Activated CD8-positive, alpha-beta memory T cell treated with anti-CD3 and anti-CD28 coated beads, Interleukin-2, amount 50 U/mL, for 24 hours (primary cell): ENCODE results near the gene CRYBG1.

Experiments used
- DNase-seq: peaks from one replicate; pipeline ENCODE4 v3.0.0-alpha.2; 2020; ENCODE audit errors: extremely low read depth

The CRYBG1 gene

DNA sequence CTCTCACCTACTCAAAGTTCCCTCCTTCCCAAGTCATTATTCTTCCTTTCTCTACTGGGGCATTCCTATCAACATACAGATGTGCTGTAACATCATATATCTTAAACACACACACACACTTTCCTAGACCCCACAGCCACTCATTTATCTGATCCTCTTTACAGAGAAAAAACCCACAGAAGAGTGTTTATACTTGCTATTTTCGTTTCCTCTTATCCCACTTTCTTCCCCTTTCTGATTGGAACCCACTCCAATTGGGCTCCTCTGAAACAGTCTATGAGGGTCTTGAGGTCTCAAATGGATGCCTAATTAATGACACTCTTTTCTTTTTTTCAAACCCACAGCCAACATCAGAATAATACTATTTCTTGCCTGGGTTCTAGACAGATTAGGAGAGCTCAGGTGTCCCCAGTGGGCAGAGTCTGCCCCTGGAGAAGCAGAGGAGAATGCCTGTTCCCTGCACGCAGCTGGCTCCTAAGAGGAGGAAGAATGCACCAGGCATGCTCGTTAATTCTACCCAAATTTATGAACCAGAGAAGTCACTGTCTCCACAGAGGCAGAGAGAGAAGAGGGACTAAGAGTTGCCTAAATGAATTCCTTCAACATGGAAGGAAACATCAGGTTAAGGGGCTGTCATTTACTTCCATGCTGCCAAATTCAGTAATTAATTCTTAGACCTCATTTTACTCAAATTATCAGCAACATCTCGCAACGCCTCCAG is 65.9 kb downstream of the CRYBG1 start:
- no peak for DNase-seq

DNA sequence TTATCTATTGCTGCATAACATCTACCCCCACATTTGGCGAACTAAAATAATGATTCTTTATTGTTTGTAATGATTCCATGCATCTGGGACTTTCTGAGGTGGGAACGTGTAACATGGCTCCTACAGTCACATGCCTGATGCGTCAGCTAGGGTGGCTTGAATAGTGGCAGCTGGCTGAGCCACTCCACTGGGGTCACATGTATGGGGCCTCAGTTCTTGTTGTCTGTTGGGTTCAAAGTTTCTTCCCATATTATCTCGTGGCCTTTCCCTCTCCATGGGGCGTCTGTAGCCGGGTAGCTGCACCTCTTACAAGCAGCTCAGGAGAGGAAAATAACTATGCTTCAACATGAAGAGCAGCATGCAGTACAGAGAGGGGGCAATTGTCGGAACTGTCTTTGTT is 69.9 kb downstream of the CRYBG1 start:
- DNase-seq, result no peak

DNA sequence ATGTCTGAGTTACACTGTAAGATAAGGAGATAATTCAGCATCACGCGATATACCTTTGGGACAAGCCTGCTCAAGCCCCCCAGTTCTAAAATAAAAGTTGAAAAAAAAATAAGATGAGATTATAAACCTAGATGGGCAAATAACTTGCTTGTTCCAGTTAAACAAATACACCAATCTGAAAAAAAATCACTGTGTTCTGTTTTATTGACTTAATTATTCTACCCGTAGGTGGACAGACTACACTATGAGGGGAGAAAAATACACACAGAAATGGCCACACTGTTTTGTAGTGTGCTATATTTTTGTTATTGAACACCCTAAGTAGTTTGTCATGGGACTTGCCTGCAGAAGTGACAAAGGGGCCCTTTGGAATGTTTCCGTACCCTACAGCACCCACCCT is 70.9 kb downstream of the CRYBG1 start:
- DNase-seq, result no peak

DNA sequence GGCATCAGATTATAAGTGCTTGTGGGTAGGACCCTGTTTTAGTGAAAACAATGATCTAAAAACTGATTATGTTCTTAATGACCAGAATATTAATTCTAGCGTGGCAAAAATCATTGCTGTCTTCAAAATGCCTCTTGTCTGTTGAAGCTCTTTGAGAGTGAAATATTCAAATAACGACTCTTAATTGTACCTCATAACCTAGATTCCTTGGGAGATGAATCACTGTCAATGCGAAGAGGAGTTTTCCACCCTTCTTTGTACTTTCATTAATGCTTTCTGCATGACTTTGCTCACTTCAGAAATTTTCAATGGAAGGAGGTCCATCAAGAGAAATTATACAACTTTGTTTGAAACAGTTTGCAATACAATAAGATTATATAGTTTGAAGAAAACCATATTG is 71.5 kb downstream of the CRYBG1 start:
- DNase-seq, result no peak

DNA sequence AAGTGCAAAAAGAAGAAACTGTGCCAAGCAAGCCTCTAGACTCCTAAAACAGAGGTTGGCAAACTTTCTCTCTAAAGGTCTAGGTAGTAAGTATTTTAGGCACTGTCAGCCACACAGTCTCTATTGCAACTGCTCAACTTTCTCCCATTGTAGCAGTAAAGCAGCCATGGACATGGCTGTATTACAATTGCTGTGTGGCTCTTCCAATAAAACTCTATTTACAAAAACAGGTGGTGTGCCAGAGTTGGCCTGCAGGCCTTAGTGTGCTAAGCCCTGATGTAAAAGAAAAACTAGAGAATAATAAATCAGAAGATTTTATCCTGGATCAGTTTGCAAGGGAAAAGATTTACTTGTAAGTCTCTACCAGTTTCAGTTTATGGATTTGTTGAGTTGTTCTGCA is 74.0 kb downstream of the CRYBG1 start:
- DNase-seq, result no peak

DNA sequence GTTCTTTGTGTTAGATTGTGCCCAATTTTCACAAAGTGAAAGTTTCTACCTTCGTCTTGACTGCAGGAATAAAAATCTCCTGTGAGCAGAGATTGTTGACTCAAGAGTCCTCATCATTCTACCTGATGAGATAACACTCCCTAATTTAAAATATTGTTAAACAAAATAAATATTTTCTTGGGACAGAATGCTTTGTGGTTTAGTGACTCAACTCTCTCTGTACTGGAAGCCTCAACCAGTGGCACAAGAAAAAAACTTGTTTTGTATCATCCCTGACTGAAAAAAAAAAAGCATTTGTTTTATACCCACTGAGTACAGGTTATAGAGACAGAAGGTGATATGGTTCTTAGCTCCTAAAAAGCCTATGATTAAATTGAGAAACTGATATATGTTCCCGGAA is 78.9 kb downstream of the CRYBG1 start:
- DNase-seq, result no peak

DNA sequence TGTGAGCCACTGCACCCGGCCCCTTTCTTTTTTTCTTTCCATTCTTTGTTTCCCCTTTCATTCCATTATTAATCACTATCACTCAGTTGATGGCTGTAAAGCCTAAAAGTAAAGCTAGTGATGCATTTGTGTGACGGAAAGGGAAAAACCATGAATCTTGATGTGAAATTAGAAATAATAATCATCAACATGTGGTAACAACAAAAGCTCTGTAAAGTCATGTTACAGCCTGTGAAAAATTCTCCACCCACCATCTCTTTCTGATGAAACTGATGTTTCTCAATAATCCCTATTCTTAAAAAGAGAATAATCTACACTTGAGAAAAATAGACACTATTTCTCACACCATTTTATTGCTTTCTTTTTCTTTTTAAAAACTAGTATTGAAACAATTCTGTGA is 80.0 kb downstream of the CRYBG1 start:
- DNase-seq, result no peak

DNA sequence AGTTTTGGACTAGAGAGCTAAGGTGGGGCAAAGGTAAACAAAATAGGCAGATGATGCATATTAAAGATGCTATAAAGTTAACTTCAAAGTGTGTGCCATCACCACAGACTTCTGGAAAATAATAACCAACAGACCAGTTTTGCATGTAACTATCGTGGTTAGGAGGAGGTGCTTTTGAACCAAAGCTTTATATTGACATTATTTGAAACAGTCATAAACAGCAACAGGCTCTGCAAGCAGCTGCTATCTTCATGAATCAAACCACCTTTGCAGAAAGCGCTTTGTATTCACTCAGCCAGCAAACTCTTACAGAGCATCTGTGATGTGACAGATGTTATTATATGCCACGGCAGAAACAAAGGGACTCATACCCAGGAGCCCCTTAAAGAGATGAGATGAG is 81.9 kb downstream of the CRYBG1 start:
- no peak for DNase-seq

DNA sequence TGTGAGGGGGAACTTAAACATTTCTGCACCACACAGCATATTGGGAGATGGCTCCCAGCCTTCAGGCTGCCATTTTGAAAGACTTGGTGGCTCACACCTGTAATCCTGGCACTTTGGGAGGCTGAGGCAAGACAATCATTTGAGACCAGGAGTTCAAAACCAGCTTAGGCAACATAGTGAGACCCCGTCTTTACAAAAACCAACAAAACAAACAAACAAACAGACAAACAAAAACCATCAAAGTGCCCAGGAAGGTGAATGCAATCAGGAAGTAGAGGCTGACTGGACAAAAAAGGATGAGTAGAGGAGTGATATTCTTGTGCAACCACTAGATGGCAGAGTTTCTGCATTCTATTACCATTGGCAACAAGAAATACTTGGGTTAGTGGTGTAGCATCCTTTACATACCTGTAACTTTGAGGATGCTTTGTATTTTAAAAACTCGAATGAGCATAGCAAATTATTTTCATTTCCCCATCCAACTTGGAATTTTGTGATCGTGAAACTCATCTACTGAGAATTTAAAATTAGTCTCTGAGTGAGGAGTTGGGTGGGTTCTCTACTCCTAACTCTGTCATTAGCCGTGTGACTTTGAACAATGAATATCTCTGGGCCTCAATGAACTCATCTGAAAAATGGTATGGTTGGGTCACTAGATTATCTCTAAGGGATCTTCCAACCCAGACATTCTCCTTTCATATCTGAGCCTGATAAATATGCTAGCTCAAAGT is 84.4 kb downstream of the CRYBG1 start:
- DNase-seq, result no peak

DNA sequence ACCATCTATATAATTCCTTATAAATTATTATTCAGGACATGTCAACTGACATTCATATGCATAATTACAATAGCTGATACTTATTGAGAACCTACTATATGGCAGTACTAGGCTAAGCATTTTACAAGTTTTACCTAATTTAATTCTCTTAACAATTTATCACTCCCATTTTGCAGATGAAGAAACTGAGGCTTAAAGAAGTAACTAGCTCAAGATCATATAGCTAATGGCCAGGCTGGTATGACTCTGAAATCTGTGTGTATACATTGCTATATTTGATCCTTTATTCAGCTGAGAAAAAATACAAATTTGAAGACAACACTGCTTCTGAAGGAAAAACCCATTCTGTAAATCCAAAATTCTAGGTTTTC is 85.0 kb downstream of the CRYBG1 start:
- DNase-seq, result no peak

DNA sequence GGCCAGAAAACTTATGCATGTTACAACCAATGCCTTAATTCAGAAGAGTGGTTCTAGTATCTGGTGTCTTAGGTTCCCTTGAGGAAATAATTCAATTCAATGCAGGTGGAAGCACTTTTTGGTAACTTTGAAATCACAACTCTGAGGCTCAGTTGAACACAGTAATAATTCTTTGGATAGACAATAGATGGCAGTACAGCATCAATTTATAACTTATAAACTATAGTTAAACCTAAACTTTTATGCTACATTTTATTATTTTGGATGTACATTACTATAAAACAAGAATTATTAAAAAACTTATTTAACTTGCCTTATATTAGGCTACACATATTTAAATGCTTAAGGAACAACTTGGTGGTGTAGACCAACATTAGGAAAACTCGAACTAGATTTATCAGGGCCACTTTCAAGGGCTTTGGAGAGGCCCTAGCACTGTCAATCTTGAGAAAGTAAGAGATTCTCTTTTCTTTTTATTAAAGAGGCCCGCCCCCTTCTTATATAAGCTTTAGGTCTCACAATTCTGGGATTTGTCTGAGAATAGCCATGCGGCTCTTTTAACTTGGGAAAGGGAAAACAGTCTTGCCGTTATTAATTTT is 85.9 kb downstream of the CRYBG1 start:
- no peak for DNase-seq

DNA sequence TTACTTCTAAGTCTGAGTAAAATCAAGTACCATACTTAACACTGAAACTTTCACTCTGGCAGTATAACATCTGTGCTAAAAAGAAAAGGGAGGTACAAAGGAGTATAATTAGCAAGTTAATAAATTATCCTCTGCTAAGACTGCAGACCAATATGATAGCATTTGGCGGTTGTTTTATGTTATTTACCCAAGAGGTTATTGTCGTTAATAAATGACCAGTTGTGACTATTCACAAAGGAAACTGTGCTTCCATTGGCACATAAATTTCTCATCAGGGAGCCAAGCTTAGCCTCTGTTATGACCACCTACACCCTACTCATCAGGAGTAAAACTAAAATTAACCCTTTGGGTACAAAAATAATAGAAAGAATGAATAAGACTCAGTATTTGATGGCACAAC is 86.5 kb downstream of the CRYBG1 start:
- no peak for DNase-seq

DNA sequence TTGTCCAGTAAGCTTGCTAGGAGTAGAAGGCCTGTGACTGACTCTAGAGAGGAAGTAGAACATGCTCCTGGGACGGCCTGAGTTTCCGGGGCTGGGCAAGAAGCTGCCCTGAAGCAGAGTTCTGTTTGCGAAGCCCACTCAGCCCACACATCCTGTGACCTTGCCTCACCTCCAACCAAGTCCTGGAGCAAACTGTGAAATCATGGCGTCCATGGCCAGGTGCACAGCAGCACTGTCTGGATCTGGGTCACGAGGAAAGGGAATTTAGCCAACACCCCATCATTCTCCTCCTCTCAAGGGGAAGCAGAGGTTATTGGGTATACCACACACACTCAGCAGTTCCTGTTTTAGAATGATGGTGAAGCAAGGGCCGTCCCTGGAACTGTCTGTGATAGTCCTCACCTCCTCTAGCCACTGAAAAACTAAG is 87.5 kb downstream of the CRYBG1 start:
- no peak for DNase-seq

DNA sequence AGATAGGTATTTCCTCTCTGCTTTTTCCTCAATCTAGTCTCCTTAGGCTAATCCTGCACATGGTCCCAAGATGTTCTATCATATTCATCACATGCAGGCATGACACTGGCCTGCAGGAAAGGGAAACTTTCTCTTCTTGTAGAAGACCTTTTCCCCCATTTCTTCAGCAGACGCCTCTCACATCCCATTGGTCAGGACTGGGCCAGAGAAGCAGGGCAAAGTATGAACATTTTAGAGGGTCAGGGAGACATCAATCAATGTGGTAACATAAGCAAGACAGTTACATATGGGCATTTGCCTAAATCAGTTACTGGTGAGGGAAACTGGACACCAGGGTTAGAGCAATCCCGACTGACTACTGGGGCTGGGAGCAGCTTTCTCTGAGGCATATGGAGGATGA is 90.1 kb downstream of the CRYBG1 start:
- no peak for DNase-seq

DNA sequence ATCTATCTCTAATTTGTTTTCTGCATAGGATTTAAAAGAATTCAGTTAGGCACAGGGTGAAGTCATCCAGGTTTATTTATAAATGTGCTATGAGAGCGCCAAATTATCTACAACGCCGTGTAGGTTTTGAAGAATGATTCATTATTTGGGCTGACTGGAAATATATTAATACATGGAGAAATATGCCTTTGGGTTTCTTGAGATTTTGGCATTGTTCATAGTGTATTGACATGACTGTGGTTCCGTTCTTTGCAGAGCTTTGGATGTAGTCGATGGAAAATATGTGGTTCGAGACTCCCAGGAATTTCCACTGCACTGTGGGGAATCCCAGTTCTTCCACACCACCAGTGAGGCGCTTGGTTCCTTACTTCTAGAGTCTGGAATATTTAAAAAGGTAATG is 90.9 kb downstream of the CRYBG1 start:
- no peak for DNase-seq

DNA sequence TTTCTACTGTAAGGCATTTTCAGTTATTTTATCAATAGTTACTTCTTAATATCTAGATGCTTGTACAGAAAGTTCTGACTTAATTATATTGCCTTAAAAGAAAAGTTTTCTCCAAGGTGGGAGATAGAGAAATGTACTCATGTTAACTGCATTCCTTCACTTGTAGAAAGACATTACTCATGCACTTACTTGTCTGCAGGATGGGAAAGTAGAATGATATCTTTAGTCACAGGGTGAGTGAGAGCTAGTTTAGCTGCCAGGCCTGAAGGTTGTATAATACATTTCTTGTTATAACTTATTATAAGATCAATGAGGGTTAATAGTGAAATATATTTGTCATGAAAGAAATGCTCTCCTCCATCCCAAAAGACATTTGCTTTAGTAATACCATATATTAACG is 92.1 kb downstream of the CRYBG1 start:
- no peak for DNase-seq

DNA sequence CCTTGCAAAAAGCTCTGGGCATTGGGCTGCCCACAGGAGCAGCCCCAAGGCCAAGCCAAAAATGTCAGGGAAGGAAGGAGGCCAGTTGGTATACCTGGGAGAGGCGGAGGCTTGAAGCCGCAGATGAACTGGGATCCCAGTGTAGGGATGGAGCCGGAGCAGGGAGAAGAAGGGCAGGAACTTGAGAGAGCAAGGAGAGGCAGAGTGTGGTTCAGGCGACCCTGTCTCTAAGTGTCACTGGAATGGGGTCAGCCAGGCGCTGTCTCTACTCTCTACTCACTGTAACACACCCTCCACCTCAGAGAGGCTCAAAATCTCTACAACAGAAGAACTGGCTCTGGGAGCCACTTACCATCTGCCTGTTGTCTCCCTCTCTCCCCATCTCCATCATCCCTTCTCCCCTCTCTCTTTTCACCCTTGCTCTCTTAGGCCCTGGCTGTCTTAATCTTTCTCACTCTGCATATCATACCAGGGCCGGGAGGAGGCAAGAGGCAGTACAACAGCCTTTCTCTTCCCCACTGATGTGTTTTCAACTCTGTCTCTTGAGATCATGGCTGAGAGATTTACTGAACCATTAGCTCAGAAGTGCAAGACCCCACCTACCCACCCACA is 93.3 kb downstream of the CRYBG1 start:
- no peak for DNase-seq

DNA sequence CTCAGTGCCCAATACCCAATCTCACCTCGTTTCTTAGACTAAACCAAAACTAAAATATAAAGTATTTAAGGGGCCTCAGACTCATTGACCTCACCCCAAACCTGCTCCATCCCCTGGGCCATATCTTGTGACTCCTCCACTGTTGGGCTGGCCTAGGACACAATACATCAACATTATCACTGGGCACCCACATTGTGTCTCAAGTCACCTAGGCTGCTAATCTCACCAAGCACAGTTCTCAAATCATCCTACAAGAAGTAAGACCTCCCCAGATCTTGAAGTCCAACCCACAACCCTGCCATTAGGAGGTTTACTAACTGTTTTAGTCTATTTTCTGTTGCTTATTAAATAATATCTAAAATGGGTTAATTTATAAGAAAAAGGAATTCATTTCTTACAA is 96.2 kb downstream of the CRYBG1 start:
- DNase-seq, result no peak

DNA sequence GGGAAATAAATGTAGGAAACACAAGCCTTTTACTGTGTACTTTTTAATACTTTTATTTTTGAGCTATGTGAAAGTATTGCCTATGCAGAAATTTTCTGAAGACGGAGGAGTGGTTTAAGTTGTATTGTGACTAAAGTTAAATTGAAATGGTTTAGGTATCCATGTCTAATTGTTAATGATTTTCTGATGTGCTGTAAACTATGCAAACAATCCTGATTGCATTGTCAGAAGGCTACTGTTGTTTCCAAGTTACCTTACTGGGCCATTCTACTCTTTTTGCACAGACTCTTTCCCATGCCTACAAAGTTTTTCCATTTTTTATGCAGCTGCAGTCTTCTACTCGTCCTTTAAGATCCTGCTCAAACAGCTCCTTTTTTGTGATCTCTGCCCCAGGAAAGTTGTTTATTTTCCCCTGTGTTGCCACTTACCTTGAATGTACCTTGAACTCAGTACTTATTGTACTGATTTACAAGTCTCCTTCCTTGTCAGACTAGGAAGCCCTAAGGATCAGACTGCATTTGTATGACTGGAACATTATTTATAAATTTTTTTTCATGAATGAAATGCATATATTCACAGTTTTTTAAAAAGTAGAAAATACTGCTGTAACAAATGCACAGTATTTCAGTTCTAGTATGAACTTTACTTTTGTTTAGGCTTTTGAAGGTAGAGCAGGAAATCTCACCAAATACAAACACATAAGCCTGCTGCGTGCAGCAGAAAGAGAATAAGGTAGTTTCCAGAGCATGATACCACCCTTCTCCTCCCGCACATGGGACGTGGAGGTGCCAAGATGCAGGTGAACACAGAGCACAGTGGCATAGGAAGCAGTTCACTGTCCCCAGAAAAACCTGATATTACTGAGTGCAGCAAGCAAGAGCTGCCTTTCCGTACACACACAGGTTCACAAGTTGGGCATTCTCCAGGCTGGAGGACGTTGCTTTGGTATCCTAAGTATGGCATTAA is 97.8 kb downstream of the CRYBG1 start:
- DNase-seq, result no peak

DNA sequence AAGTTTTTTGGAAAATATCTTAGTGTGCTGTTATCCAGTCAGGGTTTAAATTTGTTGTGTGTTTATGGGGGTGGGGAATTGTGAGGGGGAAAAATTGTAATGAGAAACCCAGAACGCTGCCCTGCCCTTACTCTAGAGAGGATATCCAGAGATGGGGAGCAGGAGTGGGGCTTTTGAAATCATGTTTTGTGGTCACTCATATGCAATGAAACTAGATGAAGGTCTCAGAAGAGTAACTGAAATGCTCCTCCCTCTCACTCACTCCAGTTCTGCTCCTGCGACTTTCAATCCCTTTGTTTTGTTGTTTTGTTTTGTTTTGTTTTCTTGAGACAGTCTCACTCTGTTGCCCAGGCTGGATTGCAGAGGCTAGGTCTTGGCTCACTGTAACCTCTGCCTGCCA is 100.0 kb downstream of the CRYBG1 start:
- DNase-seq, result no peak

DNA sequence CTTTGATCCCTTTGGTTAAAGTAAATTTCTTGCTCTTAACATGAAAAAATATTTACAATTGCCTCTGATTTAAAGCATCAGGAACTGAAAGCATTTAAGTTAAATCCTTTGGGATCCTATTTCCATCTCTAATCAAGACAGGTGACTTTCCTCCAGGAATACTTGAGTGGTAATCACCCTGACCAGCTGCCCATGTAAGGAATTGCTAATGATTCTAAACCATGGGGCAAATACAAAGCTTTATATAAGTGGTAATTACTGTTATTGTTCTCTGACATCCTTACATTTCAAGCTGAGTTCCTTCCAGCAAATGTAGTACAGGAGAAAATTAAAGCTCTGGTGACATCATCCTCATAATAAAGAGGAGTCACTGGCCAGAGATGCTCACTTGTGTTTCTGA is 100.6 kb downstream of the CRYBG1 start:
- no peak for DNase-seq
